ENCODE results near the gene NDUFA12.
"Not testable (repeated sequence)": the region's sequence is repeated elsewhere in the genome, so short reads cannot be mapped to it uniquely, and the experiment has no call there.

The NDUFA12 gene

DNA sequence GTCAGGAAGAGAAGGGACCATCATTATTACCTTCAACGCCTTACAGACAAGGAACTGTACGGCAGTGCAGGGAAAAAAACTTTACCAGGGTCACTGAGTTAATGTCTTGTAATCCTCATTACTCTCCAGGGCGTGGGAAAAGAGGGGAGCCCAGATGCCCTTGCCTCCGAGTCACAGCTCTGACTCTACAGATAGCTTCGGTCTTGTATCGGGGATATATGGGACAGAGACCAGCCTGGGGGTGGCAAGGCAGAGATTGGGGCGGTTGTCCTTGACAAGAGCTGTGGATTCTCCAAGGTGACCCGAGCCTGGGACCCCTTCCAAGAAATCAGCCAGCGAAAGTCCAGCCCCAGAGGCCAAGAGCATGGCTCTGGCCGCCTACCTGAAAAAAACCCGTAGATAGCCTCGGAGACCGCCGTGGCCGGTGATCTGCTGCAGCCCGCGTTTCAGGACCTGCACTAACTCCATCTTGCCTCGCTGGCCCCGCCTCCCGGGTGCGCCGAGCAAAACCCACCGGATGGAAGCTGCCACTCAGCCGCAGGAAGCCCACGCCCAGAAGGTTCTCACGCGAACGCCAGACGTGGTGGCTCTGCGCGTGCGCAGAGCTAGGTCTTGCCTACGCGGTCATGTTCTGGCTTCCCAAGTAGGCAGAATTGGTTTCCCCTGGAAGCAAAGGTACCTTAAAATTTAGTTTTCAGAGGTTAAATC lies at the start of gene NDUFA12:
Gene NDUFA12 (minus strand): TSS at position 485 of the 708 bp plus-strand sequence. CDS start 17 bp downstream, at position 468.
- peak; percentile 98 for DNase-seq (ENCODE audit: low spot score)

GRCh38 chr12:95051241-95051640 lies 47.7 kb upstream of the NDUFA12 start:
- DNase-seq (ENCODE audit: low spot score): no peak

GRCh38 chr12:95037906-95038305 lies 34.4 kb upstream of the NDUFA12 start:
- DNase-seq (ENCODE audit: low spot score): no peak

GRCh38 chr12:95034750-95035149 lies 31.3 kb upstream of the NDUFA12 start:
- no peak for DNase-seq (ENCODE audit: low spot score)

DNA sequence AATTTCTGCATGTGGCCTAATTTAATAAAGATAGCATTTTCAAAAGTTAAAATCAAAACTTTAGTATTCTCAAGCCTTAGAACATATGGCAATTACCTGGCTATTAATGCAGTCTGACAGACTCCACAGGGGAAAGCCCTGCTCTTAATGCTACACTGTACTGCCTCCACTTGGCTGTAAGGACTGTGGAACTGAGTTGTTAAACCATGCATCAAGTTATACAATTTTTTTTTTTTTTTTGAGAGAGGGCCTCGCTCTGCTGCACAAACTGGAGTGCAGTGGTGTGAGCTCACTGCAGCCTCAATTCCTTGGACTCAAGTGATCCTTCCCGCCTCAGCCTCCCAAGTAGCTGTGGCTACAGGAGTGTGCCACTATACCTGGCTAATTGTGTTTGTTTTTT lies 19.0 kb upstream of the NDUFA12 start:
- DNase-seq (ENCODE audit: low spot score): no peak

GRCh38 chr12:95017482-95017881 lies 14.0 kb upstream of the NDUFA12 start:
- no peak for DNase-seq (ENCODE audit: low spot score)

DNA sequence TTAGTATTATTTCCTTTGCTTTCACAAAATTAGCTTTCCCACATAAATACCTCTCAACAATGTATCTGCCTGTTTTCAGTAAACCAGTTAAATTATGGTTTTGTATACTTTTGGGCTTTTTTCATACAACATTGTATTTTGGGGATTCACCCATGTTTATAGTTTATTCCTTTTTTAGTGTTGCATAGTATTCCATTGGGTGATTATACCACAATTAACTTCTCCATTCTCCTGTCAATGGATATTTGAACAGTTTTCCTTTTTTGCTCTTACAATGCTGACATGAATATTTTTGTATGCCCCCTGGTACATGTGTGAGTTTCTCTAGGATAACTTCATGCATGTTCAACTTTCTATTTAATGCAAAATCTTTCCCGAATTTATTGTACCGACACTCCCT lies 12.6 kb upstream of the NDUFA12 start:
- no peak for DNase-seq (ENCODE audit: low spot score)

GRCh38 chr12:95014554-95014953 lies 11.1 kb upstream of the NDUFA12 start:
- DNase-seq (ENCODE audit: low spot score): no peak

DNA sequence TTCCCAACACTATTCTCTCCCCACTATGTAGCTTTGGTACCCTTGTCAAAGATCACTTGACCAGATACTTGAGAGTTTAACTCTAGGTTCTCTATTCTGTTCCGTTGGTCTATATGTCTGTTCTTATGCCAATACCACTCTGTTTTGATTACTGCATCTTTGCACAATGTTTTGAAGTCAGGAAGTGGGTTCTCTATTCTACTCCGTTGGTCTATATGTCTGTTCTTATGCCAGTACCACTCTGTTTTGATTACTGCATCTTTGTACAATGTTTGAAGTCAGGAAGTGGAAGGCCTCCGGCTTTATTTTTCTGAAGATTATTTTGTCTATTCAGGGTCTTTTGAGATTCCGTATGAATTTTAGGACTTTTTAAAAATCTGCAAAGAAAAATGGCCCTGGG lies 2.7 kb upstream of the NDUFA12 start:
- DNase-seq (ENCODE audit: low spot score): no peak

DNA sequence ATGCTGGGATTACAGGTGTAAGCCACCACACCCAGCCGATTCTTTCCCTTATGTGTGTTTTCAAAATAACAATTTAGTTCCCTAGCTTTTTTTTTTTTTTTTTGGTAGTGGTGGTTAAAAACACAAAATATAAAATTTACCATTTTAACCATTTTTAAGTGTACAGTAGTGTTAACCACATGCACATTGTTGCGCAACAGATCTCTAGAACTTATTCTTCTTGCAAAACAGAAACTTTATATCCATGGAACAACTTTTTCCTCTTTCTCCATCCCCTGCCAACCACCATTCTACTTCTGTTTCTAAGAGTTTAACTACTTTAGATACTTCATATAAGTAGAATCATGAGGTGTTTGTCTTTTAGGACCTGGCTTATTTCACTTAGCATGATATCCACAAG lies 1.1 kb upstream of the NDUFA12 start:
- no peak for DNase-seq (ENCODE audit: low spot score)

GRCh38 chr12:95003921-95004272 lies 400 bp upstream of the NDUFA12 start:
- no peak for DNase-seq (ENCODE audit: low spot score)

DNA sequence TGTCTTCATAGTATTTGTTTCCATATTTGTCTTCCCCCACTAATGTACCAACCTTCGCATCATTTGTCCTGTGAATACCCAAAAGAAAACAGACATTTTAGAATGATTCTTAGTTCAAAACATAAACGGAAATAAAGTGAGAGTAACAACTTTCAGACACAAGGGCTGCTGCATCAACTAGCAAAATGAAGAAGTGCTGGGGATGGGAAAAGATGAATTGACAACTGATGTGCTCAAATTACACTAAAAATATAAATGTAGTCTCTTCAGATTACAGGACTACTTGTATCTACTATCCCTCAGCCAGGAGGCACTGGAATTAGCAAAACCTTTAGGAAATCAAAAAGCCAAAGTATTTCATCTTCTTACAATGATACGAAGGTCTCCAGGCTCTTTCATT lies 743 bp downstream of the NDUFA12 start:
- DNase-seq (ENCODE audit: low spot score): no peak

GRCh38 chr12:94998326-94998725 lies 5.2 kb downstream of the NDUFA12 start:
- DNase-seq (ENCODE audit: low spot score): no peak

- no peak for DNase-seq (ENCODE audit: low spot score)
Observed at GRCh38 chr12:94997726-94998125, 5.8 kb downstream of the NDUFA12 start.

DNA sequence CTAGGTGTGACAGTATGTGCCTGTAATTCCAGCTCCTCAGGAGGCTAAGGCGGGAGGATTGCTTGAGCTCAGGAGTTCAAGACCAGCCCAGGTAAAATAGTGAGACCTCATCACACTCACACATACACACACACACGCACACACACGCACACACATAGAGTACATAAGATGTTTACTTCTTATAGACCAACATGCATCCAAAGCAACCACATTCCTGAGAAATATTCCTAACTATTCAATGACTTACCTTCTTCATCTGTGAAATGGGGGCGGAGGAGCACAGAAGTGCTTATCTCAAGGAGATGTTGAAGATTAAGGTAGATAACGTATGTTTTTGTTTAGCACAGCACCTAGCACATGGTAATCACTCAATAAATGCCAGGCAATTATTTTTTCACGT lies 6.4 kb downstream of the NDUFA12 start:
- no peak for DNase-seq (ENCODE audit: low spot score)

- peak; percentile 54 for DNase-seq (ENCODE audit: low spot score)
Observed at GRCh38 chr12:94994312-94994711, 9.2 kb downstream of the NDUFA12 start.

- DNase-seq (ENCODE audit: low spot score): not testable (repeated sequence)
Observed at GRCh38 chr12:94993855-94994254, 9.6 kb downstream of the NDUFA12 start.

- DNase-seq (ENCODE audit: low spot score): no peak
Observed at GRCh38 chr12:94990222-94990621, 13.3 kb downstream of the NDUFA12 start.

DNA sequence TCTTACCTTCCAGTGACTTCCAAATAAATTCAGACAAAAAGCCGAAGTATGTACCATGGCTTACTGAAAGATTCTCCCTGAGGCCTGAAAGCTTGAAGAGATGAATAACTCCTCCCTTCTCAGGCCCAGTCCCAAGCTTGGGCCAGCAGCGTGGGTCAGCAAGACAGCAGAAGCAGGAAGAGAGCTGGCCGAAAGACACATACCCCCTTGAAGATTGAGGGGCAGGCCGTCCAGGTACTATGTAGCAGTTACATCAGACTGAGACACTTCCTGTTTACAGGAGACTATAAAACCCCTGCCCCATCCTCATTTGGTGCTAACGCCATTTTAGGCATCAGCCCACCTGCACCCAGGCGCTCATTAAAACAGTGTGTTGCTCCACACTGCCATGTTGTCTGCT lies 15.0 kb downstream of the NDUFA12 start:
- DNase-seq (ENCODE audit: low spot score): no peak

DNA sequence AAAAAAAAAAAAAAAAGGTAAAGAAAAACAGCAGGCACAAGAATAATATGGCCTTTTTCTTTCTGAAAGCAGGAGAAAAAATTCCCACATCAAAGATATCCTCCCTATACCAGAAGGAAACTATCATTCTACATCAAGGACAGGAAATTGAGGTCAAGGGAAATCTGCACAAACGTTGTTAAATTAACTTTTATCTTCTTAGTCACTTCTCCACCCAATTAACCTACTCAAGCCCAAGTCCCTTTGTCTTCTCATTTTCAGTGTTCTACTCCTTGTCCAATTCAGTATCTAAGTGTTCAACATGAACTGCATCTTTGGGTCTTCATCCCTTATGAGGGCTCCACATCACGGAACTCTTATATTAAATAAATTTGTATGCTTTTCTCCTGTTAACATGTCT lies 15.7 kb downstream of the NDUFA12 start:
- DNase-seq (ENCODE audit: low spot score): no peak

- DNase-seq (ENCODE audit: low spot score): no peak
Observed at GRCh38 chr12:94987076-94987669, 16.3 kb downstream of the NDUFA12 start.

DNA sequence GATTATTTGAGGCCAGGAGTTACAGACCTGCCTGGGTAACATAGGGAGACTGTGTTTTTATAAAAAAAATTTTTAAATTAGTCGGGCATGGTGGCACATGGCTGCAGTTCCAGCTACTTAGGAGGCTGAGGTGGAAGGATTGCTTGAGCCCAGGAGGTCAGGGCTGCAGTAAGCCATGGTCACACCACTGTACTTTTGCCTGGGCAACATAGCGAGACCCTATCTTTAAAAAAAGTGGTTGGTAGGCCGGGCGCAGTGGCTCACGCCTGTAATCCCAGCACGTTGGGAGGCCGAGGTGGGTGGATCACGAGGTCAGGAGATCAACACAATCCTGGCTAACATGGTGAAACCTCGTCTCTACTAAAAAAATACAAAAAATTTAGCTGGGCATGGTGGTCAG lies 18.4 kb downstream of the NDUFA12 start:
- not testable (repeated sequence) for DNase-seq (ENCODE audit: low spot score)

DNA sequence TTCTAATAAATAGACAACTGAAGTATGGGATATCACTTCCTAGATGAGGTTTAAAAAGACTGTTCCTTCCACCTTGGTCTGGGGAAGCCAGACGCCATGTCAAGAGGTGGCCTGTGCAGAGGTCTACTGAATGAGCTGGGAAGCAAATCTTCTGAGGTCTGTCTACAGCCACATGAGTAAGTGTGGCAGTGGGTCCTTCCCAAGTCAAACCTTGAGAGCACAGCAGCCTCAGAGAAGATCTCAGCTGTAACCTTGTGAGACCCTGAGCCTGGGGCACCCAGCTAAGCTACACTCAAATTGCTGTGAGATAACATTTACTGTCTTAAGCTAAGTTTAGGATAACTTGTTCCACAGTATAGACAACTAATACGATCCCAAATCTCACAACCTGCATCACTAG lies 20.2 kb downstream of the NDUFA12 start:
- DNase-seq (ENCODE audit: low spot score): no peak

DNA sequence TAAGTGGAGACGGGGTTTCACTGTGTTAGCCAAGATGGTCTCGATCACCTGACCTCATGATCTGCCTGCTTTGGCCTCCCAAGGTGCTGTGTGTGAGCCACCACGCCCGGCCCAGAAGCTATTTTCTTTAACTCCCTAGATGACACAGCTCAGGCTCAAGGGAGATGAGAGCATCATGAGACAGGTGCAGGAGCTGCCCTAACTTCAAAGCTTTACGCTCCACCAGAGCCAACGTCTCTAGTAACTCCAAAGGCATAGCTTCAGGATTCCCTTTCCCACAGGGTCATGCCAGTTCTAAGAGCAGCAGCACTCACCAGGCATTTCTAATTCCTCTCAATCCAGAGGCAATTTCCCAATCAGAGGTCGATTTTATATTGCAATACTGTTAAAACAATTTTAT lies 21.0 kb downstream of the NDUFA12 start:
- DNase-seq (ENCODE audit: low spot score): no peak

Measured in AG08395 (cell line).